NCI-H460 (cell line): Measurements from ENCODE around the gene YARS1. TPM values are rescaled to one million over a fixed set of nuclear protein-coding genes. Genes with fewer than 3 reads are reported as not detected.

ENCODE experiments used
- DNase-seq: peaks from one replicate; pipeline ENCODE4 v3.0.0-alpha.2; 2016; ENCODE audit warnings: low read depth; ENCODE audit errors: extremely low read depth
- polyA plus RNA-seq: library from polyadenylated mRNA; depleted of rRNA; stranded (reverse); fragments of >200 nt; gene quantifications from 2 replicates; pipeline ENCODE4 v1.2.3, GENCODE V29; 2014; cell fraction: nucleus; rRNA removed
- total RNA-seq: library from RNA; depleted of rRNA; stranded (reverse); fragments of >200 nt; shearing (Covaris generic); gene quantifications from 2 replicates; pipeline ENCODE4 v1.2.3, GENCODE V29; 2014; rRNA removed

YARS1 gene
- total RNA-seq: 169 and 184 TPM in 2 replicates
- 140 and 168 TPM in 2 replicates for polyA plus RNA-seq

DNA sequence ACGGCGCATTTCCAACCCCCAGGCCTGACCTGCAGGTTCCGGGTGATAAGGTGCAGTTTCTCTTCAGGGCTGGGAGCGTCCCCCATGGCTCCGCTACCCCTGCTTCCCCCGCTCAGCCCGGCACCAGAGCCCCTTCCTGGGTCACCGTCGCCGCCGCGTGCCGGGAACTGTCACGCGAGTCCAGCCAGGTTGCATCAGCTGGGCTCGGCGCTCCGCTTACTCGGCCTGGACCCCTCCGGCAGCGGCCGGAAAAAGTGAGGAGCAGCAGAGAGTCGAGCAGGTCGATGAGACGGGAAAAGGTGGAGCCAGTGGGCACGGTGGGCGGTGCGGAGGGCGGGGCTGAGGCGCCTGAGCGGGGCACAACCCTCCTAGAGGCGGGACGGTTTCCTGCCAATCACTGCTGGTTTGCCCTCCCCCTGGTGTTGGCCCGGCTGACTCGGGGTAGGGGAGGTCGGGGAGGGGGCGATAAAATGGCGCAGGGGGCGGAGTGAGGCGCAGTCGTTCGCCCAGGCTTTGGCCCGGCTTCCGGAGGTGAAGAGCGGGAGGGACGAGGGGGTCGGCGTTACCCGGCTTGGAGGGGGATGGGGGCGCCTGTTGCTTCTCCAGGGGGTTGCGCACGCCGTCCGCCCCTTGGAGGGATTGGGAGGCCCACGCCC is at the start of gene YARS1, which contains the start of gene S100PBP:
Gene YARS1, minus strand, starts transcription at position 200 of the 656 bp plus-strand sequence. Its CDS starts 114 bp downstream, at position 86.
Gene S100PBP, plus strand, starts transcription at position 495 of the 656 bp plus-strand sequence. CDS start 8,447 bp downstream, outside the sequence.
- DNase-seq: peak; percentile 96

DNA sequence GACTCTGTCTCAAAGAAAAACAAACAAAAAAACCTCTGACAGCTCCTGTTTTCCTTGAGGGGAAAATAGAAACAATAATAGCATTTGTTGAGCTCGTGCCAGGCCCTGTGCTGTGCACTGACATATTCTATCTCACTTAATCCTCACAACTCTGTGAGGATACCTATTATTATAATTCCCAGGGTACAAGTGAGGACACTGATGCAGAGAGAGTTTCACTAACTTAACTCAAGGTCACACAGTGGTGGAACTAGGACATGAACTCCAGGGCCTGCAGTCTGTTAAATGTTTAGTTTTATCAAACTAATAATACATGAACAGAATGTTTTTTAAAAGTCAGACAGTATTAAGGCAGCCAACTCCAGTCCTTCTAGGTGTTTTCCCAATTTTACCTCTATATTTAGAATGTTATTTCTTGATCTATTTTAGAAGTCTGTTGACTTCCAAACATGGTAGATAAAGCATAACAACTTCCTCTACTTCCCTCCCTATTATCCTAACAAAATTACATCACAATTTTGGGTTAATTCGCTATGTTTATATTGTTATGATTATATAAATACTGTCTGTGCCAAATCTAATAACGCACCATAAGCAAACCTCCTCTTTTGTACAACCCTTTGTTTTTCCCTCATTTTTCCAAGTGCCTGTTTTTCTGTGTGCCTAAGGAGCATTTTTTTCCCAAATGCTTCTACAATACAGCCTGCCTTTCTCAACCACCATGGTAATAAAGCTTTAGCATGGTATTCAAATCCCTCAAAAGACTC is 48.7 kb upstream of the YARS1 start:
- DNase-seq: no peak

DNA sequence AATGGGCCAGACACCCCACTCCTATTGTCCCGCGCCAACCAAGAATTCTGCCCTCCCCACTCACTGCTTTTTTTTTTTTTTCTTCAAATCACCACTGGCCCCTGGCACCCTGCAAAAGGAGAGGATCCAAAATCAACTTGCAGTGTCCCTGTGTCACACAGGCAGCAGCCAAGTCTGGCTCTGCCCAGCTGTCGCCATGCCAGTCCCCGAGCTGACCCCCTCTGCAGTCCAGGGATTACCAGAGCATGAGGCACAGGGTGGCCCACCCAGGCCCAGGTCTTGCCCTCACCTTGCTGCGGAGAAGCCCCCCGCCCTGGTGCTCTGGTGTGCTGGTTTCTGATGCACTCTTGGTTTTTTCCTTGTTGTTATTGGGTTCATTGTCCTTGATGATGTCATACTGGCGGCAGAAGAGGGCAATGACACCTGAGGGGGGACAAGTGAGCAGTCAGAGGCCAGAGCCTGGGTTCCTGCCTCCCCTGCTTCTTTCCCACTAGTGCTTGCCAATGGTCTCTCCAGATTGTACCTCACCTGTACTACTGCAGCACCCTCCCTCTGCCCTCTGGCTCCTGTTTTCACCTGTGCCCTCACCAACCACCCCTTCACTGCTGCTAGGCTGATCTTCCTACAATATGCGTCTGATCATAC is 47.3 kb upstream of the YARS1 start:
- no peak for DNase-seq

DNA sequence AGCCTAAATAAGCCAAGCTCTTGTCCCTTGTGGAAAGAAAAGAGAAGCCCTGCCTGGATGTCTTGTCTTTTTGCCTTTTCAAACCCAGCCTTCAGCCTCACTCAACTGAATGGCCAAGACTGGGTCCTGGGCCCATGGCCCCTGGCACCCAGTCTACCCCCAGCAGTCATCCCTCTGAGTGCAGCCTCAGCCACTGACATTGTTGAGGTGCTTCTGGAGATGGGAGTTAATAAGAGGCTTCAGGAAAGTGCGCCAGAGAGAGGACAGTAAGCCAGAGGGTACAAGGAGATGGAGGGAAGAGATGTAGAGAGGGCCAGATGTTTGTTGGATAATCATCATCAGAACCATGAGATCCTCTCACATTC is 46.7 kb upstream of the YARS1 start:
- no peak for DNase-seq

DNA sequence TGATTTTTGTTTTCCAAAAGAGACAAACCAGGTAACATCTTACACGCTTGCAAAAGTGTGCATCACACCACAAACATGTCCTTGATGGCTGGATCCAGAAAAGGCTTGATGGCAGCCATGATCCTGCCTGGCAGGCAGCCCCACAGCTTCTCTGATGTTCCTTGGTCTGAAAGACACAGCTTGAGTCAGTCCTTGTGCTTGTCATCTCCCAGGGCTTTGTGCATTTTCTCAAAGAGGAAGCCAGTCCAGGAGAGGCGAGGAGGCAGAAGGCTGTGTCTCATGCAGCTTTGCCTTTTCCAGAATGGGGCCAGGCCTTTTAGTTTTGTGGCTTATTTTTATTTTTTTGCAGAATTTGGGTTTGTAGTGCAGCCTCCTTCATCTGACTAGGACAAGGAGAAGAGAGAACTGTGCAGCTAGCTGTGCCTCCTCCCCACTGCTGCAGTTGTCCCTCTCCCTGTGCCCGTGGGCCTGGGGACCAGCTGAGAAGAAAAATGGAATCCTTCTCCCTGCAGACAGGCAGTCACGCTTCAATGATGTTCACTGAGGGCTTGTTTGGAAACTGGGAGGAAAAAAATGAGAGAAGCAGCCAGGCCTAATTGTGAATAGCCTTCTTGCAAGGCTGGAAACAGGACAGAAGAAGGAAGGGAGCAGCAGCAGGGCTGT is 46.2 kb upstream of the YARS1 start:
- no peak for DNase-seq

DNA sequence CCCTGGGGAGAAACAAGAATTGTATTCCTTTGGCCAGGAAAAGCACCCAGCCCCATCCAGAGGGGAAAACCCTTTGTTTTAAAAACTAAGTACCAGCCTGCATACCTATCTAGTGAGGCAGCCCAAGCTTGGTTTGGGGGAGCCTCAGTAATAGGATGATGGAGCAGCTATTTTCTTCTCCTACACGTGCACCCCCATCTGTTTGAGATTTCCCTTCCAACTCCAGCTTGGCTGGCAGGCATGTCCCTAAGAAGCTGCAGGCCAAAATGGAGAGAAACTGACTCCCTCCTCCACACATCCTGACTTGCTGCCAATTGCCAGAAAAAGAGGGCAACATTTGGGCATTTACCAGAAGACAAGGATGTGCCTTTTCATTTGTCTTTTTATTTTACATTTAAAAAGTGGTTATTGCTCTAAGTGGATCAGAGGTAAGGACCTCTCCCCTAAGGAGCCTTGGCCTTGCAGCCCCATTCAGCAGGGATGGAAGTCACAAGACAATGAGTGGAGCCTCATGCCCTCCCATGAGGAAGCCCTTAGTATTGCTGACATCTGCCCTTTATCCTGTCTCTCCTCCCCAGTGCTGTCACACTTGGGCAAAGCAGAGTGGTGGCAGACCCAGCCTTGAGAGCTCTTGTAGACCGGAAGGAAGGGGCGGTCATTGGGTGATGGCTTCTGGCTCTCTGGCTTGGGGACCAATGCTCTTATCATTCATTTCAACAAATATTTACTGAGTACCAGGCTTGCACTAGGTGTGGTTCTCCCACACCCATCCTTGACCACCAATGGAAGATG is 44.9 kb upstream of the YARS1 start:
- no peak for DNase-seq

DNA sequence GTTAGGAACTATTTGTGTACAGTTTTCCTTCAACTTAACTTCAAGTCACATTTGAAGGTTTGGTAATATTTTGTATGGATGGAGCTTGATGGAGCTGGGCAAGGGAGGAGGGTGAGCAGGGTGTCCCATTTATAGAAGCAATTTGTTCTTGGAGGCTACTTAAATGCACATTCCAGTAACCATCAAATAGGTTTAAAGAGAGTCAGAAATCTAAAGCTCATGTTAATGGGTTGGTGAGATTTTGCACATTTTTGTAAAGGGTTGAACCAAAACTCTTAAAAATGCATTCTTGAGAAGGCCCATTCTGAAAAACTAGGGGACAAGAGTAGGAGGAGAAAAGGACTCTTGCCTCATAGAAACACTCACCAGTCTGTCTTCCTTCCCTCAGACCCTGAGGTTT is 43.4 kb upstream of the YARS1 start:
- DNase-seq: no peak

DNA sequence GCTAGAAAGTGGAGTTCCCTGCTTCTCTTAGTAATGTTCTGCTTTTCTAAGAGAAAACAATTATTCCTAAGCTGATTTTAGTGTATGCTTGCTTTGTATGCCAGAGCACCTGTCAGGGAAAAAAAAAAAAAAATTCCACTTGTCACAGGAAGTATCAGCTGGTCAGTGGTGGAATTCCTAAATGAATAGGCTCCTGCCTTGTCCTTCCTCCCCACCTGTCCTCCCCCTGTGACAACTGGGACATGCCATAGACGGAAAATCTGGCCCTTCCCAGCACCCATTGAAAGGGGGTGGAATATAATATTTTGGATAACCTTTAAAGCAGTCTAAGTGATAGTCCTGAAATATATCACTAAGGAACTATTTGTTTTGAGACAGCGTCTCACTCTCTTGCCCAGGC is 42.8 kb upstream of the YARS1 start:
- no peak for DNase-seq

DNA sequence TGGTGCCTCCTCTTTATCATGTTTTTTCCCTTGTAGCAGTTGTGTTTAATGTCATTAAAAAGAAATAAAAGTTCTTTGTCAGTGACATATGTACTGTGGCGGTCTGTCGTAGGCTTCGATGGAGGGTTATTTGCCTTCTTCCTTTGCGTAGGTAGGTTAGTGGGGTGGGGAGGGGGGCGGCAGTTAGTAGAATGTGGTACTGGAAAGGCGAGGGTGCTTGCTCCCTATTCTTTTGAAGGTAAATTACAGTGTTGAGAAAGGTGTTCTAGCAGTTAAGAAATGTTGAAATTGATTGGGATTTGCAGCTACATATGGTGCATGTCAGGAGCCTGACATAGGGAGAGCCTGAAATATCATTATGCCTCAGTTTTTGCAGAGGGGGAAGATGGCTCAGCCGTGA is 41.6 kb upstream of the YARS1 start:
- no peak for DNase-seq

DNA sequence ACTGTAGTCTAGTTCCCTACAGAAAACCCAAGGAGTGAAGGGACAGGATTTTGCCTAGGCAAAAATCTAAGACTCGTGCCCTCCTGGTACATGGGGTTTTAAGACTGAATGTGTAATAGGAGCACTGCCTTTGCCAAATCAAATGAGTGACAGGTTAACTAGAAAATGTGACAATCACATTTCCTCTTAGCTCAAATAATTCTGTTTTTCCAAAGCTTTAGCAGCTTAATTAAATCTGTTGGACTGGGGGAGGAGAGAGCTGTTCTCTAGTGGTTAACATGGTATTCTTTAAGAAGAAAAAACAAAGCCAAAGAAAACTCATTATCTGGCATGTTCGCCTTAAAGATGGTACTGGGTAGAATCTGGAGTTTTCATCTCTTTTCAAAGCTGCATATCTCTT is 41.0 kb upstream of the YARS1 start:
- no peak for DNase-seq

DNA sequence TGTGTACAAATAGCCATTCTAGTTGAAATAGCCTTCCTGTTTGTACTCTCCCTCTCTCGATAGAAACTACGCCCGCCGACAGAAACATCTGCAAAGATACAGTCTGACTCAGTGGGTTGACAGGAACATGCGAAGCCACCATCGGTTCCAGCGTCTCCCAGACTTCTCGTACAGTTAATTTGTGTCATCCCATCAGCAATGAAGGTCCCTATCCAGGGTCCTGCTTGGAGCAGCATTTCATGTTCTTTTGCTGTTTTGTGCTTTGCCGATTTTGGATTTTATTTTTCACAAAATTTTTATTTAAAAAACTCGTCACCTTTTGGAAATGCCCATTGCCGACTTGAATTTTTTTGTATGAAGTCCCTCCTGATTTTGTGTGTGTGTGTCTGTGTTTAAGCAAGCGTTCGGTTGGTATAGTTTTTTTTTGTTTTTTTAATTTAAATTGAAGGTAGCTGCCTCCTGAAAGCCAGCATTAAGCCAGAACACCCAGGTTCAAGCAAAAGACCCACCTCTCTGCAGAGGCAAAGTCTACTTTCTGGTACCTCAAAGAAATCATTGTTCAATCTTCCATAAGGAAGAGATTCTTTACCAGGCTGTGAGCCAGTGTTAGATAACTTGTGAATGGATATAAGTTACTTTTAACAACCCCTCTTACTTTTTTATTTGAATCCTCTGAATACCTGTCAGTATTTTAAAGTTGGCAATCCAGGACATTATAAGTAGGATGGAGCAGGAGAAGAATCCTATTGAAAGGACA is 38.9 kb upstream of the YARS1 start:
- DNase-seq: no peak

DNA sequence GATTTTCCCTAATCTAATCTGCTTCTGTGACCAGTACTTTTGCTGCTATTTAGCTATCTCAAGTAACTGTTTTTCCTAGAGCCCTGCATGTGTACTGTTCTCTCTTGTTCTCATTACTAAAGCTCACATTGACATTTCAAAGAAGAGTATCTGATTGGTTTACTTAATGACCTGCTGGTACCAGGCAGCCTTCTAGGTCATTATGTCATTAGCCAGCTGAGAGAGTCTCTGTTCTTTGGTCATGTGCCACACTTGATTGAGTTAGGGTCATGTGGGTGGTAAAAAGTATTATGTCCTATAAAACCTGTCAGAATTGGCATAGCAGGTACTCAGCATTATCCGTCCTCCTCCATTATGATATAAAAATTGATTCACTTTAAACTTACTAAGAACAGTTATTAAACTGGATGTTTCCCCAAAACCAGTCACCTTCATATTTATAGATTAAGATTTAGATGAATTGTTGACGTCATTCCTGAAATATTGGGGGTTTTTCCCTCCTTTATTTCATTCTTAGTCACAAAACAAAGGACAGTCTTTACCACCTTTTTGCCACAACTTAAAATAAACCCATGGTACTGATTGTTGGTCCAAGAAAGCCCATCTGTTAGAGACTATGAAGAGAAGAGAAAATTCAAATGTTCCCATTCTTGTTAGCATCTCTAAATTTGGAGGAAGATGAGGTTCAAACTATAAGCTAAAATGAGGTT is 31.4 kb upstream of the YARS1 start:
- DNase-seq: no peak

DNA sequence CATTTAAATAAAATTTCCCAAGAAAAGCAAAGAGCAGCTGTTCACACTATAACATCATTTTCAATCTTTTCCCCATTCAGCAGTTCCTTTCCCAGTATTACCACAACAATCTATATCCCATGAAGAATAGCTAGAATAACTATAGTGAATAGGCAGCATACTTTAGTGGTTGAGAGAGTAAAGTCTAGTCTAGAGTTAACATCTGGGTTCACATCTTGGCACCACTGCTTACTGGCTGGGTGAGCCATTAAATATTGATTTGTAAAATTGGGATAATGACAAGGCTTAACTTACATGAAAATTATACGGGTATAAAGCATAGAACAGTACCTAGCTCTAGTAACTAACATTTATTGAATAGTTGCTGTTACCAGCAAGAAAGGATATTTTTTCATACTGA is 14.7 kb upstream of the YARS1 start:
- DNase-seq: no peak

DNA sequence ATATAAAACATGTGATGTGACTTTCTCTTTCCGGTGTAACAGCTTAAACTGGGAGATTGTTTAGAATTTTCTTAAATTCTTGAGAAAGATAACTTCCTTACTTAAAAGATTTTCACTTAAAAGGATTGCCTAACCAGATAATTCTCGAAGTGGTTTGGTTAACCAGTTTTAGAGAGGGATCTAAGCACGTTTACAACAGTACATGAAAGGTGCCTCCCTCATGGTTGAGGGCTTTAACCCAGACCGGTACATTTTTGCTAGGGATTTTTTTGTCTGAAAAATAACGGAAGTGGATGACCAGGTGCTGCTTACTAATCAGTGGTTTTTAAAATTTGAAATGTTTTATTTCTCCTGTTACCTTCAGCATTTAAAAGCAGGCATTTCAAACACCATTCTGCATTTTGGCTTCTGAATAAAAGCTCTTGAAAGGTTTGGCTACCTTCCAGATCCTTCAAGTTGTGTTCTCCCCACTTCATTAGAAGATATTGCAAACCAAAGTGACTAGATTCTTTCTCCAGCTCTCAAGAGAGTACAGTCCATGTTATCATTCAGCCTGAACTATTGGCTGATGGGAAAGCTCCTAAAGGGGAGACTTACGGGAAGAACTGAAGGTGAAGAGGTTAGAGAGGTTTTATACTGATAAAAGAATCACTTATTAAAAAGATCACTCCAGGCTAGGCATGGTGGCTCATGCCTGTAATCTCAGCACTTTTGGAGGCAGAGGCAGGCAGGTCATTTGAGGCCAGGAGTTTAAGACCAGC is 13.1 kb upstream of the YARS1 start:
- DNase-seq: no peak

DNA sequence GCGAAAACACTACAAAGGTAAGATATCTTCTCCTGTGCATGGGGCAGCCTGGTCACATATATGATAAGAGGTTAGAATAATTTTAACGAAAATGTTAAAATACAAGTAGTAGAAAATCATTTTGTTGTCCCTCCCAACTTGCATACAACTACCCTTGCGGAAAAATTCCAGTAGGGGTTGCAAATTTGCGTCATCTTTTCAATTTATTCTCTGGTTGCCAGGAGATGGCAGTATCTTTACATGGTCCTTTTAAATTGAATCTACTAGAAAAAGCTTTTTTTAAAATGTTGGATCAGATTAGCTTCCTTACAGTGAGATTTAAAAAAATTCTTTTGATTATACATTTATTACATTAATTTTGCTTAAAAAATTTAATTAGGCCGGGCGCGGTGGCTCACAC is 11.2 kb upstream of the YARS1 start:
- no peak for DNase-seq

DNA sequence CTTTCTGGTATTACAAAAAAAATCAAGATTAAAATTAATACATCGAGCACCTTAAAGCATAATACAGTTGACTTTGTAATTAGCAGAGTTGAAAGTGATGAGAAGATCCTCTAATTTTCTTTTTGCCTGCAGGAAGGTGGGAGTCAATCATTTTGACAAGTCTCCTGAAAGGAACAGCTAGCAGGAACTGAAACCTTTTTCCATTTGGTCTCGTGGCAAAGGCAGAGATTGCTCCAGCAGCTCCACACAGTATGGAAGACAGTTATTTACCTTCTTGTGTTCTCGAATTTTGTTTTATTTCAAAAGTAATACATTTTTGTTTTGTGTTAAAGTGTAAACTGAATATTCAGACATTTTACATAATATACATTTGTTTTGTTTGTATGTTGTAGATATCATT is 8.0 kb upstream of the YARS1 start:
- DNase-seq: no peak

DNA sequence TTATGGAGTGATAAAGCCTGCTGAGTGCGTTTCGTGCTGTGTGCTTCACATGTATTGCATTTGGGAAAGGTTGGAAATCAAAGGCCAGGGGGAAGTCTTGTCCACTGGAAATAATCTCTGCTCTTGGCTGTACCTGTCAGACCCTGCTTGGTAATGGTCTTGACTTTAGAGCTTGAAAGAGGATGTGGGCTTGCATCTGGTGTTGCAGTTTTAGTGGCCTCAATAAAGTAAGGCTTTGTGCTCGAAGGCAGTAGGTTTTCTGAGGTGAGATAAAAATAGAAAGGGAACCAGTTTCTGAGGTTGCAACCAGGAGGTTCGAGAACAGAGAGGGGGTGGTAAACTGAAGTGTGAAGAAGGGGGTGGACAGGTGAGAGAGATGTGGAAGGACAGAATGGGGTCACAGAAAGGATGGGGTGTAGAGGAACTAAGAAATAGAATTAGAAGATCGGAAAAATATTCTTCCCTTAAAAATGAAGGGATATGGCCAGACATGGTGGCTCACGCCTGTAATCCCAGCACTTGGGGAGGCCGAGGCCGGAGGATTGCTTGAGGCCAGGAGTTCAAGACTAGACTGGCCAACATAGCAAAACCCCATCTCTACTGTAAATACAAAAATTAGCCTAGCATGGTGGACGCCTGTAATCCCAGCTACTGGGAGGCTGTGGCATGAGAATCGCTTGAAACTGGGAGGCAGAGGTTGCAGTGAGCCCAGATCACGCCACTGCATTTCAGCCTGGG is 1.8 kb upstream of the YARS1 start:
- DNase-seq: no peak
